C4-2B (cell line): ENCODE measurements around the gene RALA.

Experiments
- CTCF ChIP-seq: fragments of 450-650 bp; conservative IDR thresholded peaks from 2 replicates; pipeline ENCODE4 v1.5.1; 2017; ENCODE audit warnings: mild to moderate bottlenecking
- ZFX ChIP-seq: fragments of 450-650 bp; IDR thresholded peaks from 2 replicates; pipeline ENCODE4 v1.6.1; 2017

- TF ChIP-seq CTCF (no peak), ZFX (no peak)
Observed at GRCh38 chr7:39647816-39648215, 24.4 kb downstream of the RALA start.
